ENCODE results near the gene FYN.

- no peak for TF ChIP-seq POLR2A (IDR thresholded peaks at IDR 0.05)
- TF ChIP-seq, protein P1, sequence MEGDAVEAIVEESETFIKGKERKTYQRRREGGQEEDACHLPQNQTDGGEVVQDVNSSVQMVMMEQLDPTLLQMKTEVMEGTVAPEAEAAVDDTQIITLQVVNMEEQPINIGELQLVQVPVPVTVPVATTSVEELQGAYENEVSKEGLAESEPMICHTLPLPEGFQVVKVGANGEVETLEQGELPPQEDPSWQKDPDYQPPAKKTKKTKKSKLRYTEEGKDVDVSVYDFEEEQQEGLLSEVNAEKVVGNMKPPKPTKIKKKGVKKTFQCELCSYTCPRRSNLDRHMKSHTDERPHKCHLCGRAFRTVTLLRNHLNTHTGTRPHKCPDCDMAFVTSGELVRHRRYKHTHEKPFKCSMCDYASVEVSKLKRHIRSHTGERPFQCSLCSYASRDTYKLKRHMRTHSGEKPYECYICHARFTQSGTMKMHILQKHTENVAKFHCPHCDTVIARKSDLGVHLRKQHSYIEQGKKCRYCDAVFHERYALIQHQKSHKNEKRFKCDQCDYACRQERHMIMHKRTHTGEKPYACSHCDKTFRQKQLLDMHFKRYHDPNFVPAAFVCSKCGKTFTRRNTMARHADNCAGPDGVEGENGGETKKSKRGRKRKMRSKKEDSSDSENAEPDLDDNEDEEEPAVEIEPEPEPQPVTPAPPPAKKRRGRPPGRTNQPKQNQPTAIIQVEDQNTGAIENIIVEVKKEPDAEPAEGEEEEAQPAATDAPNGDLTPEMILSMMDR (IDR thresholded peaks at IDR 0.05): no peak
Observed at GRCh38 chr6:111653434-111653833, 219.8 kb downstream of the FYN start.
